H1 (cell line): ENCODE data around the gene SLC38A10. TPM values are rescaled to one million over a fixed set of nuclear protein-coding genes. Genes with fewer than 3 reads are reported as not detected.

Experiments
- KDM5A ChIP-seq: fragments of 200-600 bp; IDR thresholded peaks from 2 replicates; pipeline ENCODE4 v1.7.1; 2012; ENCODE audit warnings: mild to moderate bottlenecking, low read length, inconsistent platforms, mixed read lengths
- PHF8 ChIP-seq: fragments of 200-600 bp; sonication (generic); conservative IDR thresholded peaks from 2 replicates; pipeline ENCODE4 v1.7.1; 2012; ENCODE audit warnings: low read depth, mild to moderate bottlenecking, inconsistent platforms, low read length, moderate library complexity
- SIX5 ChIP-seq: IDR thresholded peaks from 2 replicates; pipeline ENCODE4 v1.6.1; 2011; ENCODE audit warnings: mild to moderate bottlenecking, low read depth, low read length
- polyA plus RNA-seq, 7 experiments: library from polyadenylated mRNA; depleted of rRNA in 3 of 7; stranded (reverse) in 5 of 7; unstranded in 2 of 7; fragments of >200 nt in 5 of 7; fragments of 200-250 nt in 2 of 7; gene quantifications; 1 replicate in 5 of 7; 2 replicates in 1 of 7; 4 replicates in 1 of 7; pipeline versions ENCODE4 v1.2.1 to v1.2.3, GENCODE V29; 2011 to 2013; ENCODE audit warnings: missing spikeins in 2 of 7, mixed read lengths in 2 of 7
- total RNA-seq: library from RNA; stranded (reverse); fragmentation: NEBNext Ultra II Directional; extraction: Animal tissue kit (Norgen Biotek cat#: 25700); gene quantifications from 2 replicates; pipeline ENCODE4 v1.2.1, GENCODE V29; 2021

SLC38A10 gene
- total and polyA plus RNA-seq, 2 of the 8 experiments (the other 6 are each of a cell fraction or from before 2014, with no cell fraction given), result 26.4 to 41.0 TPM

- TF ChIP-seq KDM5A, result no peak
- TF ChIP-seq PHF8, result no peak
- TF ChIP-seq SIX5, result no peak
Observed at GRCh38 chr17:81303385-81303784, 8.3 kb upstream of the SLC38A10 start (continued).
